Central memory CD8-positive, alpha-beta T cell (primary cell): ENCODE results near the gene IQSEC1.

Experiments
- ATAC-seq: fragments of 150-1000 bp; cut with Tn5 transposase; replicated peaks from 2 replicates; pipeline ENCODE4 v1.10.0; 2022; ENCODE audit warnings: mild to moderate bottlenecking, moderate FRiP score, moderate number of reproducible peaks; ENCODE audit not compliant: poor library complexity, severe bottlenecking; ENCODE audit errors: extremely low read depth
- DNase-seq, 2 donors: peaks; one replicate each; pipeline ENCODE4 v3.0.0; 2021; ENCODE audit warnings: low spot score in 2 of 2
- H3K27ac Mint-ChIP-seq: one replicate; pipeline ENCODE4 v1.8.0; 2022; ENCODE audit warnings: low read depth, mild to moderate bottlenecking, moderate library complexity, mixed read lengths
- H3K27me3 Mint-ChIP-seq: one replicate; pipeline ENCODE4 v1.8.0; 2022; ENCODE audit warnings: mixed read lengths
- H3K36me3 Mint-ChIP-seq: one replicate; pipeline ENCODE4 v1.8.0; 2022; ENCODE audit warnings: mild to moderate bottlenecking, moderate library complexity, mixed read lengths; ENCODE audit not compliant: insufficient read depth
- H3K4me1 Mint-ChIP-seq: one replicate; pipeline ENCODE4 v1.8.0; 2022; ENCODE audit warnings: mixed read lengths
- H3K4me3 Mint-ChIP-seq: one replicate; pipeline ENCODE4 v1.8.0; 2022; ENCODE audit warnings: mild to moderate bottlenecking, moderate library complexity, mixed read lengths
- H3K9me3 Mint-ChIP-seq: one replicate; pipeline ENCODE4 v1.8.0; 2022; ENCODE audit warnings: mixed read lengths

IQSEC1 gene

DNA sequence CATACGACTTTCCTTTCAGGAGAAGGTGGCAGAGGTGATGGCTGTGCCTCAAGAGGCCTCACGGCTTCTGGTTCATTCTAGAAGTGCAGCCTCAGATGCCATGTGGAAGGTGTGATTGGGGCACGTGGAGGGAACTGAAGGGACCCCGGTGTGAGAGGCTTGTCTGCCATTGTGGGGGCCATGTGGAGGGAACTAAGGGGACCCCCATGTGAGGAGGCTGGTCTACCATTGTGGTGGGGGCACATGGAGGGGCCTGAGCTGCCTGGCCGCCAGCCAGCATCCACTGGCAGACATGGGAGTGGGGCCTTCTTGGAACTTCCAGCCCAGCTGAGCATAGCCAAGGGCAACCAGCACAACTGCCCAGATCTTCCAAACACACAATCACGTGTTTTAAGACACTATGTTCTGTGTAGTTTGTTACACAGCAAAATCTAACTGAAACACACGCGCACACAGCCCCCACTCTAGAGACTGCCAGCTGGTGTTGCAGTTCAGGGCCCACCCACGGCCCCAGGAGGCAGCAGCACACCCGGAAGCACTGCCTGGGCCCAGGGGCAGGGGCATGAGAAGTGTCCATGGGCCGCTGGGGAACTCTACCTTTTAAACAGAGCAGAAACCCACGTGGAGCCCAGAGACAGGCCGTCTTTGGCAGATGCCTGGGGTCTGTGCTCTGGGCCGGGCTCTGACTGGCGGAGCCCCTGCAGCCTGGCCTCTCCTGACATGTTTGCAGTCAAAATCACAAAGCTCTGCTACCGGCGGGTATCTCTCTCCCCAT is 66.8 kb downstream of the IQSEC1 start:
- Mint-ChIP-seq H3K9me3 (no peaks in the 10 kb centered on the region), H3K4me1 (peaks cover 93% of the 10 kb centered on the region)

DNA sequence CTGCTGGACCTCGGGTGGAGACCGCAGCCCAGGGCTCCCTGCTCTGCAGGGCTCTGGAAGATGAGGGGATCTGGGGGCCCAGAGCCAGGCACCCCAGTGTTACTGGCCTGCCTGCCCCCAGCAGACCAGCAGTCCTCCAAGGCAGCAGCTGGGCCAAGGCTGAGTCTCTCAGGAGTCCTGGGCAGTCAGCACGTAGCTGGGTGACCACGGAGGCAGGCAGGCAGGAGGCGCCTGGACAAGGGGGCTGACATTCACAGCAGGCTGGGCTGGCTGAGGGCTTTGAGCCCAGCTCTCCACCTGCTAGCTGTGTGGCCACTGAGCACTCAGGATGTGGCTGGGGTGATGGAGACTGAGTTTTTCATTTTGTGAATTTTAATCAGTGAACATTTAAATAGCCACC is 67.9 kb downstream of the IQSEC1 start:
- H3K27me3 Mint-ChIP-seq: no peaks in the 10 kb centered on the region
- no peak for ATAC-seq

More for the DNA sequence above, 66.8 kb downstream of the IQSEC1 start:
- ATAC-seq: no peak
- H3K4me3 Mint-ChIP-seq: peak overlapping the region; percentile 67
- H3K27me3 Mint-ChIP-seq: no peaks in the 10 kb centered on the region
- H3K27ac Mint-ChIP-seq: peak overlapping the region; percentile 79
- no peak for DNase-seq
- H3K36me3 Mint-ChIP-seq: peaks cover 23% of the 10 kb centered on the region

DNA sequence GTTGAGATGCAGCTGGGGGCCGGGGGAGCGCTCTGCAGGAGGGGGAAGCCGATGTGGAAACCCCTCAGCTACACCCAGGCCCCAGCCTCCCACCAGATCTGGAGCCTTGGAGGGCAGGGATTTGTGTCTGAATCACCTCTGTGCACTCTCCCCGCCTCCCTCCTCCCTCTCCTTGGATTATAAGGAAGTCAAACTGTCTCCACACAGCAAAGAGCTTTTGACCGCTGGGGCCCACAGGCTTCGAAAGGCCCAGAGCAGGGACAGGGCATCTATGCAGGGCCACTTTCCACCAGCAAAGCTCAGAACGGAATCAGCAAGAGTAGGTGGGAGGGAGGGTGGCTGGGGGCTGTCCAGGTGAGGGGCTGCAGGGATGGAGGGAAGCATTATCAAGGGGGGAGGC is 68.9 kb downstream of the IQSEC1 start:
- Mint-ChIP-seq H3K36me3 (peaks cover 23% of the 10 kb centered on the region), H3K4me3 (no peak overlapping the region), H3K9me3 (no peaks in the 10 kb centered on the region), H3K27me3 (no peaks in the 10 kb centered on the region), H3K4me1 (peaks cover 86% of the 10 kb centered on the region), H3K27ac (peak overlapping the region; percentile 79)
- DNase-seq (no peak), ATAC-seq (no peak)

More for the DNA sequence above, 67.9 kb downstream of the IQSEC1 start:
- peak overlapping the region; percentile 79 for H3K27ac Mint-ChIP-seq
- peaks cover 25% of the 10 kb centered on the region for H3K36me3 Mint-ChIP-seq
- no peaks in the 10 kb centered on the region for H3K9me3 Mint-ChIP-seq
- H3K4me3 Mint-ChIP-seq: peak overlapping the region; percentile 67
- peaks cover 86% of the 10 kb centered on the region for H3K4me1 Mint-ChIP-seq
- no peak for DNase-seq

- H3K4me3 Mint-ChIP-seq: peak overlapping the region; percentile 14
- H3K4me1 Mint-ChIP-seq: peaks cover 86% of the 10 kb centered on the region
- H3K36me3 Mint-ChIP-seq: peaks cover 27% of the 10 kb centered on the region
- DNase-seq: no peak
- H3K27ac Mint-ChIP-seq: peak overlapping the region; percentile 79
- no peaks in the 10 kb centered on the region for H3K27me3 Mint-ChIP-seq
- ATAC-seq: no peak
- no peaks in the 10 kb centered on the region for H3K9me3 Mint-ChIP-seq
Observed at GRCh38 chr3:13003608-13004007, 69.6 kb downstream of the IQSEC1 start.

- no peak for DNase-seq
- Mint-ChIP-seq H3K36me3 (peaks cover 30% of the 10 kb centered on the region), H3K4me1 (peaks cover 84% of the 10 kb centered on the region), H3K27ac (peak overlapping the region; percentile 79), H3K9me3 (no peaks in the 10 kb centered on the region), H3K4me3 (peak overlapping the region; percentile 47), H3K27me3 (no peaks in the 10 kb centered on the region)
- ATAC-seq: peak; percentile 66
Observed at GRCh38 chr3:13002398-13003124, 70.7 kb downstream of the IQSEC1 start.

GRCh38 chr3:12999147-13000140 is 73.8 kb downstream of the IQSEC1 start:
- Mint-ChIP-seq H3K4me1 (peaks cover 71% of the 10 kb centered on the region), H3K9me3 (no peaks in the 10 kb centered on the region), H3K27ac (peak overlapping the region; percentile 60), H3K36me3 (peaks cover 44% of the 10 kb centered on the region), H3K27me3 (no peaks in the 10 kb centered on the region), H3K4me3 (peak overlapping the region; percentile 6)
- no peak for DNase-seq
- no peak for ATAC-seq

DNA sequence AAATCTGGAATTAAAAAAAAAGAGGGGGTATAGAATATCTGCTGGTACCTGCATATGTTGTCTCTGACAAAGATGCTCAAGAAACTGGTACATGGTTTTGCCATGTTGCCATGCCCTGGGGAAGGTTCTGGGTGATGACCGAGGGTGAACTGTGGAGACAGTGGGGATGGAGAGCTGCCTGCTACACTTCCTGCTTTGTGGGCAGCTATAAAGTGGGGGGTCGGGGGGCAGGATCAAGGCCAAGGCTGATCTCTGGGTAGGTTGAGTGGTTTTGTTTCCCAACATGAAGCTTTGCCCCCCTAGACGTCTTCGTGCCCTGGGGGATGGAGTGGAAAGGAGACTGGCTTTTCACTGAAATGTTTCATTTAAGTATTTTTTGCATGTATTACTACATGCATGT is 74.6 kb downstream of the IQSEC1 start:
- Mint-ChIP-seq H3K36me3 (peaks cover 45% of the 10 kb centered on the region), H3K27ac (peak overlapping the region; percentile 60), H3K9me3 (no peaks in the 10 kb centered on the region), H3K4me3 (no peak overlapping the region), H3K27me3 (no peaks in the 10 kb centered on the region), H3K4me1 (peaks cover 65% of the 10 kb centered on the region)
- ATAC-seq: no peak
- no peak for DNase-seq

DNA sequence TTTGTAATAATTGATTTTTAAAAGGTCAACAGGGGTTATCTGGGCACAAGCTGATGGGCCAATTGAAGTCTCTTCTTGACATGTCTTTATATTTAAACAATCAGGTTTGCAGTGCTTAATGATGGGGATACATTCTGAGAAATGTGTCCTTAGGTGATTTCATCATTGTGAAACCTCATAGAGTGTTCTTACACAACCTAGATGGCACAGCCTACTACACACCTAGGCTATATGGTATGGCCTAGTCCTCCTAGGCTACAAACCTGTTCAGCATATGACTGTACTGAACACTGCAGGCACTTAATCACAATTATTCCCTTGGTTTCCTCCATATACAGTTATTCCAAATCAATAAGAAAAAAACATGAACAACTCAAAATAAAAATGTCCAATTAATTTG is 75.8 kb downstream of the IQSEC1 start:
- Mint-ChIP-seq H3K27me3 (no peaks in the 10 kb centered on the region), H3K36me3 (peaks cover 43% of the 10 kb centered on the region), H3K9me3 (no peaks in the 10 kb centered on the region), H3K4me3 (no peak overlapping the region), H3K4me1 (peaks cover 52% of the 10 kb centered on the region), H3K27ac (no peak overlapping the region)
- ATAC-seq (no peak), DNase-seq (no peak)

GRCh38 chr3:12996181-12996506 is 77.1 kb downstream of the IQSEC1 start:
- peaks cover 37% of the 10 kb centered on the region for H3K36me3 Mint-ChIP-seq
- H3K9me3 Mint-ChIP-seq: no peaks in the 10 kb centered on the region
- DNase-seq (no peak), ATAC-seq (no peak)
- H3K27me3 Mint-ChIP-seq: no peaks in the 10 kb centered on the region
- no peak overlapping the region for H3K4me3 Mint-ChIP-seq
- no peak overlapping the region for H3K27ac Mint-ChIP-seq
- H3K4me1 Mint-ChIP-seq: peaks cover 47% of the 10 kb centered on the region

DNA sequence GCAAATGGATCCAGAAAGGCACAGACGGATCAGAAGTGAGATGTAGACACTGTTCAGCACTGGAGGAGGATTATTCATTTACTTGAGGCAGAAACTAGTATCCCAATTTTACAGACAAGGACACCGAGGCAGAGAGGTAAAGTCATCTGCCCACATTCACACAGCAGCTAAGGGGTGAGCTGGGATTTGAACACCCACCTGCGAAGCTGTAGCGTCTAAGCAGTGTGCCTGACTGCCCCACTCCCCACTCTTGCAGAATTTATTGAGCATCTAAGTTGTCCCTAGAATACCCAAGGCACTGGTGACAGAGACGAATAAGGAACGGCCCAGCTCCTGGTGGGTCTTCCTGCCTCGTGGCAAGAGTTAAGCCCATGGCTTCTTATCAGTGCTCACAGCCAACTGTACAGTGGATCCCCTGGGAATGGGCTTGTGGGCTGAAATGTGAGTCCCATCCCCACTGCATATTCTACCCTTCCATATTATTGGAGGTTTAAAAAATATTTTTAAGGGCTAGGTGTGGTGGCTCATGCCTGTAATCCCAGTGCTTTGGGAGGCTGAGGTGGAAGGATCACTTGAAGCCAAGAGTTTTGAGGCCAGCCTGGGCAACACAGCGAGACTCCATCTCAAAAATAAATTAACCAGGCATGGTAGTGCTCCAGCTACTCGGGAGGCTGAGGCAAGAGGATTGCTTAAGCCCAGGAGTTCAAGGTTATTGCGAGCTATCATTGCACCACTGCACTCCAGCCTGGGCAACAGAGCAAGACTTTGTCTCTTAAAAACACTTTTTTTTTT is 77.6 kb downstream of the IQSEC1 start:
- no peaks in the 10 kb centered on the region for H3K9me3 Mint-ChIP-seq
- peak overlapping the region; percentile 95 for H3K4me3 Mint-ChIP-seq
- ATAC-seq (no peak), DNase-seq (no peak)
- H3K36me3 Mint-ChIP-seq: peaks cover 35% of the 10 kb centered on the region
- peaks cover 51% of the 10 kb centered on the region for H3K4me1 Mint-ChIP-seq
- H3K27ac Mint-ChIP-seq: peak overlapping the region; percentile 97
- no peaks in the 10 kb centered on the region for H3K27me3 Mint-ChIP-seq

GRCh38 chr3:12994607-12995388 is 78.4 kb downstream of the IQSEC1 start:
- ATAC-seq (peak; percentile 79), DNase-seq (peak; percentile 78 to 83)
- peaks cover 51% of the 10 kb centered on the region for H3K4me1 Mint-ChIP-seq
- H3K4me3 Mint-ChIP-seq: peak overlapping the region; percentile 95
- peak overlapping the region; percentile 97 for H3K27ac Mint-ChIP-seq
- peaks cover 27% of the 10 kb centered on the region for H3K36me3 Mint-ChIP-seq
- no peaks in the 10 kb centered on the region for H3K9me3 Mint-ChIP-seq
- H3K27me3 Mint-ChIP-seq: no peaks in the 10 kb centered on the region
